Hematopoietic multipotent progenitor cell (in vitro differentiated cells): Measurements from ENCODE around the gene MSX1. TPM values are rescaled to one million over a fixed set of nuclear protein-coding genes. Genes with fewer than 3 reads are reported as not detected.

Experiments used
- DNase-seq, 3 donors: peaks; one replicate each; pipeline ENCODE4 v3.0.0-alpha.2; 2011 to 2015; ENCODE audit warnings: low read depth in 2 of 3, low spot score in 2 of 3
- total RNA-seq: library from RNA; depleted of rRNA; stranded (reverse); fragments of >200 nt; gene quantifications from one replicate; pipeline ENCODE4 v1.2.3, GENCODE V29; 2012

Gene MSX1
- total RNA-seq, 1 donor: under 0.01 TPM

- DNase-seq: peak in 2 of 3 donors; percentile 66 to 78
These were observed 3.1 kb upstream of the MSX1 start for GRCh38 chr4:4856071-4857000.

GRCh38 chr4:4857001-4857808 is 2.3 kb upstream of the MSX1 start:
- DNase-seq: peak in 1 of 3 donors; percentile 4

- DNase-seq: no peak
These were observed 1.5 kb upstream of the MSX1 start for GRCh38 chr4:4857809-4858508.

- peak in 2 of 3 donors; percentile 12 to 15 for DNase-seq
These were observed 739 bp upstream of the MSX1 start for GRCh38 chr4:4858527-4859324.

GRCh38 chr4:4859799-4860599 is 534 bp downstream of the MSX1 start:
- peak in 2 of 3 donors; percentile 7 to 18 for DNase-seq

- peak in 2 of 3 donors; percentile 26 to 44 for DNase-seq
These were observed 1.3 kb downstream of the MSX1 start for GRCh38 chr4:4860600-4861389.

- DNase-seq: peak in 2 of 3 donors; percentile 26 to 33
These were observed 2.0 kb downstream of the MSX1 start for GRCh38 chr4:4861390-4862018.

- peak in 1 of 3 donors; percentile 42 for DNase-seq
These were observed 2.6 kb downstream of the MSX1 start for GRCh38 chr4:4862071-4862551.

- peak in 2 of 3 donors; percentile 15 to 21 for DNase-seq
These were observed 3.4 kb downstream of the MSX1 start for GRCh38 chr4:4862665-4863482.

- peak in 1 of 3 donors; percentile 4 for DNase-seq
These were observed 5.0 kb downstream of the MSX1 start for GRCh38 chr4:4864443-4864939.

GRCh38 chr4:4864940-4865704 is 5.7 kb downstream of the MSX1 start:
- peak in 2 of 3 donors; percentile 18 to 24 for DNase-seq

GRCh38 chr4:4865705-4866123 is 6.2 kb downstream of the MSX1 start:
- DNase-seq: peak in 1 of 3 donors; percentile 3

- DNase-seq: peak in 2 of 3 donors; percentile 15 to 21
These were observed 6.8 kb downstream of the MSX1 start for GRCh38 chr4:4866124-4866865.

- peak in 2 of 3 donors; percentile 19 to 28 for DNase-seq
These were observed 7.5 kb downstream of the MSX1 start for GRCh38 chr4:4866866-4867374.
